D721Med (cell line): ENCODE data around the gene C15orf40.

Experiments used
- DNase-seq: peaks from one replicate; pipeline ENCODE4 v3.0.0; 2011; ENCODE audit warnings: low spot score; ENCODE audit not compliant: insufficient read length
- FAIRE-seq: peaks from 2 replicates; lab custom pipeline; 2011; peaks lifted over from hg19 to GRCh38; lab: Jason Lieb, UNC
- CTCF ChIP-seq: IDR thresholded peaks from 2 replicates; pipeline ENCODE4 v1.5.1; 2012; ENCODE audit warnings: mild to moderate bottlenecking, control low read depth; ENCODE audit not compliant: insufficient read depth; ENCODE audit errors: missing control alignments

The C15orf40 gene

GRCh38 chr15:82995076-82995475 lies 16.4 kb downstream of the C15orf40 start:
- FAIRE-seq, result peak; percentile 96
- no peak for TF ChIP-seq CTCF
- DNase-seq, result peak; percentile 40

GRCh38 chr15:82993144-82993543 lies 18.3 kb downstream of the C15orf40 start:
- DNase-seq (no peak), FAIRE-seq (peak; percentile 16)
- no peak for TF ChIP-seq CTCF

GRCh38 chr15:82992436-82992998 lies 18.9 kb downstream of the C15orf40 start:
- TF ChIP-seq CTCF, result no peak
- no peak for DNase-seq
- no peak for FAIRE-seq

GRCh38 chr15:82986442-82986780 lies 25.0 kb downstream of the C15orf40 start:
- TF ChIP-seq CTCF, result no peak
- no peak for DNase-seq
- no peak for FAIRE-seq

GRCh38 chr15:82985688-82986441 lies 25.6 kb downstream of the C15orf40 start, which contains the start of gene RAMAC:
RAMAC (plus strand) TSS chr15:82986210; CDS start chr15:82989019, 2,809 bp downstream.
- no peak for TF ChIP-seq CTCF
- FAIRE-seq (peak; percentile 78), DNase-seq (peak; percentile 54)

- TF ChIP-seq CTCF, result no peak
- DNase-seq, result no peak
- FAIRE-seq, result no peak
Measured at GRCh38 chr15:82980981-82981380, 30.5 kb downstream of the C15orf40 start.

GRCh38 chr15:82979726-82980125 lies 31.7 kb downstream of the C15orf40 start:
- FAIRE-seq (no peak), DNase-seq (no peak)
- TF ChIP-seq CTCF, result no peak
